Mesothelial cell of epicardium (in vitro differentiated cells): ENCODE measurements around the gene SLC15A1. TPM values are rescaled to one million over a fixed set of nuclear protein-coding genes. Genes with fewer than 3 reads are reported as not detected.

Source experiments
- DNase-seq, 2 experiments: peaks; one replicate each; pipeline ENCODE4 v3.0.0; 2021; ENCODE audit warnings: low spot score in 2 of 2; ENCODE audit not compliant: unreplicated experiment in 2 of 2
- H3K27ac Mint-ChIP-seq: 2 replicates; pipeline ENCODE4 v1.8.0; 2021; ENCODE audit warnings: mixed read lengths
- H3K27me3 Mint-ChIP-seq: 2 replicates; pipeline ENCODE4 v1.8.0; 2021; ENCODE audit warnings: low read depth, mixed read lengths
- H3K36me3 Mint-ChIP-seq: 2 replicates; pipeline ENCODE4 v1.8.0; 2021; ENCODE audit warnings: mixed read lengths
- H3K4me1 Mint-ChIP-seq: 2 replicates; pipeline ENCODE4 v1.8.0; 2021; ENCODE audit warnings: mixed read lengths
- H3K4me3 Mint-ChIP-seq: 2 replicates; pipeline ENCODE4 v1.8.0; 2021; ENCODE audit warnings: mild to moderate bottlenecking, moderate library complexity, mixed read lengths
- H3K9me3 Mint-ChIP-seq: 2 replicates; pipeline ENCODE4 v1.8.0; 2021; ENCODE audit warnings: mixed read lengths
- total RNA-seq: library from RNA; stranded (reverse); gene quantifications from 3 replicates; pipeline ENCODE4 v1.2.1, GENCODE V29; 2021
- TF ChIP-seq, protein P1 (sequence below): fragments of 200-600 bp; sonication (generic); IDR thresholded peaks from one replicate; pipeline ENCODE4 v1.5.0; 2021; ENCODE audit warnings: antibody characterized with exemption; ENCODE audit not compliant: unreplicated experiment

Gene SLC15A1, protein sequence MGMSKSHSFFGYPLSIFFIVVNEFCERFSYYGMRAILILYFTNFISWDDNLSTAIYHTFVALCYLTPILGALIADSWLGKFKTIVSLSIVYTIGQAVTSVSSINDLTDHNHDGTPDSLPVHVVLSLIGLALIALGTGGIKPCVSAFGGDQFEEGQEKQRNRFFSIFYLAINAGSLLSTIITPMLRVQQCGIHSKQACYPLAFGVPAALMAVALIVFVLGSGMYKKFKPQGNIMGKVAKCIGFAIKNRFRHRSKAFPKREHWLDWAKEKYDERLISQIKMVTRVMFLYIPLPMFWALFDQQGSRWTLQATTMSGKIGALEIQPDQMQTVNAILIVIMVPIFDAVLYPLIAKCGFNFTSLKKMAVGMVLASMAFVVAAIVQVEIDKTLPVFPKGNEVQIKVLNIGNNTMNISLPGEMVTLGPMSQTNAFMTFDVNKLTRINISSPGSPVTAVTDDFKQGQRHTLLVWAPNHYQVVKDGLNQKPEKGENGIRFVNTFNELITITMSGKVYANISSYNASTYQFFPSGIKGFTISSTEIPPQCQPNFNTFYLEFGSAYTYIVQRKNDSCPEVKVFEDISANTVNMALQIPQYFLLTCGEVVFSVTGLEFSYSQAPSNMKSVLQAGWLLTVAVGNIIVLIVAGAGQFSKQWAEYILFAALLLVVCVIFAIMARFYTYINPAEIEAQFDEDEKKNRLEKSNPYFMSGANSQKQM
- total RNA-seq = 1.0 to 1.2 TPM (median 1.0 TPM) in 3 replicates

GRCh38 chr13:98752467-98753290 lies at the start of gene SLC15A1:
TSS of gene SLC15A1 (minus strand) at chr13:98752672. CDS start at chr13:98752598, 74 bp downstream.
- H3K27ac Mint-ChIP-seq = no peak within 1 kb of the TSS
- TF ChIP-seq, protein P1, sequence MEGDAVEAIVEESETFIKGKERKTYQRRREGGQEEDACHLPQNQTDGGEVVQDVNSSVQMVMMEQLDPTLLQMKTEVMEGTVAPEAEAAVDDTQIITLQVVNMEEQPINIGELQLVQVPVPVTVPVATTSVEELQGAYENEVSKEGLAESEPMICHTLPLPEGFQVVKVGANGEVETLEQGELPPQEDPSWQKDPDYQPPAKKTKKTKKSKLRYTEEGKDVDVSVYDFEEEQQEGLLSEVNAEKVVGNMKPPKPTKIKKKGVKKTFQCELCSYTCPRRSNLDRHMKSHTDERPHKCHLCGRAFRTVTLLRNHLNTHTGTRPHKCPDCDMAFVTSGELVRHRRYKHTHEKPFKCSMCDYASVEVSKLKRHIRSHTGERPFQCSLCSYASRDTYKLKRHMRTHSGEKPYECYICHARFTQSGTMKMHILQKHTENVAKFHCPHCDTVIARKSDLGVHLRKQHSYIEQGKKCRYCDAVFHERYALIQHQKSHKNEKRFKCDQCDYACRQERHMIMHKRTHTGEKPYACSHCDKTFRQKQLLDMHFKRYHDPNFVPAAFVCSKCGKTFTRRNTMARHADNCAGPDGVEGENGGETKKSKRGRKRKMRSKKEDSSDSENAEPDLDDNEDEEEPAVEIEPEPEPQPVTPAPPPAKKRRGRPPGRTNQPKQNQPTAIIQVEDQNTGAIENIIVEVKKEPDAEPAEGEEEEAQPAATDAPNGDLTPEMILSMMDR = no peak
- H3K4me3 Mint-ChIP-seq = peak within 1 kb of the TSS; percentile 62
- peaks cover 13% of the 10 kb centered on the region for H3K9me3 Mint-ChIP-seq
- H3K36me3 Mint-ChIP-seq = peaks cover 4% of the 10 kb centered on the region
- H3K4me1 Mint-ChIP-seq = peaks cover 9% of the 10 kb centered on the region
- no peak for DNase-seq
- peaks cover 49% of the 10 kb centered on the region for H3K27me3 Mint-ChIP-seq

DNA sequence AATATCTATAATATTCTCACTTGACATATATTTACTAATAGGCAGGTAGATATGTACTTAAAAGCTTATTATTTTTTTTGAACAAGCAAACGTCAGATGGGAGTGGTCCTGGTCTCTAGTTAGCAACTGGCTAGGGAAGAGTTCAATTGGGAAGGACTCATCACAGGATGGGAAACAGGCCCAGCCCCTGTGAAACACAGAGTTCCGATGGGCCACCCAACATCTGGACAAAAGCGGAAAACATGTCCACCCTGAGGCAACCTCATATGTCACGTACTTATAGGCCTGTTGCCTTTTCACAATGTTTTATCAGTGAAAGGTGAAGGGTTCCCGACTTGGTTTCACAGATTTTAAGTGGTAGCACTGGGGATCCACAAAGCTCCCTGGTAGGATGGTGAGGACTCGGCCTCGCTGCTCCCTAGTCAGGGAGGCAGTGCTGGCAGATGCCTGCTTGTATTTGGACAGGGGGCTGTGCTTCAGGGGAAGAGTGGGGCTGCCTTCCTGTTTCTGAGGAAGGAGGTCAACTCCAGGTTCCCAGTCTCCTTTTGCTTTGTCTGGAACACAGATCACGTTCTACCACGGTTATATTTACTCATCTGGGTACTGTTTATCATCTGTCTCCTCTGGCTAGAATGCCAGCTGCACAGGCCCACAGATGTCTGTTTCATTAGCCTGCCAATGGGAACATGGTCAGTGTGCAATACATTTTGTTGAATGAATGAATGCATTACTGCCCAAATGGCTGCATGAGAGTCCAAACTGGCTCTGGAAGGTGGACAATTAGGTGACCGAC lies 49.4 kb upstream of the SLC15A1 start:
- no peak overlapping the region for H3K27ac Mint-ChIP-seq
- no peaks in the 10 kb centered on the region for H3K27me3 Mint-ChIP-seq
- peaks cover 3% of the 10 kb centered on the region for H3K36me3 Mint-ChIP-seq
- H3K4me1 Mint-ChIP-seq = peaks cover 2% of the 10 kb centered on the region
- TF ChIP-seq, protein P1 = no peak
- no peak for DNase-seq
- no peak overlapping the region for H3K4me3 Mint-ChIP-seq
- no peaks in the 10 kb centered on the region for H3K9me3 Mint-ChIP-seq

- Mint-ChIP-seq H3K9me3 (no peaks in the 10 kb centered on the region), H3K4me1 (peaks cover 2% of the 10 kb centered on the region), H3K27me3 (no peaks in the 10 kb centered on the region), H3K4me3 (no peak overlapping the region), H3K27ac (no peak overlapping the region), H3K36me3 (peaks cover 1% of the 10 kb centered on the region)
- DNase-seq = no peak
- TF ChIP-seq, protein P1 = no peak
Measured at GRCh38 chr13:98800078-98800477, 47.6 kb upstream of the SLC15A1 start.

- no peaks in the 10 kb centered on the region for H3K9me3 Mint-ChIP-seq
- peaks cover 2% of the 10 kb centered on the region for H3K4me1 Mint-ChIP-seq
- no peaks in the 10 kb centered on the region for H3K27me3 Mint-ChIP-seq
- TF ChIP-seq, protein P1 = no peak
- H3K4me3 Mint-ChIP-seq = no peak overlapping the region
- no peak for DNase-seq
- no peak overlapping the region for H3K27ac Mint-ChIP-seq
- peaks cover 4% of the 10 kb centered on the region for H3K36me3 Mint-ChIP-seq
Measured at GRCh38 chr13:98798849-98799645, 46.6 kb upstream of the SLC15A1 start.
